Hepatocyte (in vitro differentiated cells): ENCODE measurements around the gene UBALD2.

Experiments
- EZH2 ChIP-seq: fragments of 200-600 bp; sonication (generic); IDR thresholded peaks from 2 replicates; pipeline ENCODE4 v1.6.1; 2016; ENCODE audit warnings: antibody characterized with exemption, mild to moderate bottlenecking, borderline replicate concordance
- EZH2phosphoT487 ChIP-seq: fragments of 200-600 bp; sonication (generic); IDR thresholded peaks from one replicate; pipeline ENCODE4 v1.6.1; 2018; ENCODE audit warnings: antibody characterized with exemption, mild to moderate bottlenecking, low read depth, moderate library complexity; ENCODE audit not compliant: unreplicated experiment, severe bottlenecking
- TF ChIP-seq, protein P1 (sequence below): fragments of 200-600 bp; sonication (generic); IDR thresholded peaks from 2 replicates; pipeline ENCODE4 v1.5.1; 2016; ENCODE audit warnings: antibody characterized with exemption, mild to moderate bottlenecking; ENCODE audit not compliant: poor library complexity

DNA sequence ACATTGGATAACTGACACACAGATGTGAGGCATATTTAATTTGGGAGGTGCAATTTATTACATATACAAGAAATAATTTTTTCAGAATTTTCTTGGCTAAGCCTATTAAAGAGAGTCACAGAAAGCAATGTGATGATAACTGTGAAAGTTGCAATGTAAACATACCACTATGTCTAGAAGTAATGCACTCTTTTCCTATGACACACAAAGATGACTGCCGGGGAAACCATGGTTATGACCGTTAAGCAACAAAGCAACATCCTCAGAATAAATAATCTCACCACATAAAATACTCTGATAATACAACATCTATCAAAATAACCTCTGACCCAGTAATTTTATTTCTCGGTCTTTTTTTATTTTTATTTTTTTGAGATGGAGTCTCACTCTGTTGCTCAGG lies 53.4 kb downstream of the UBALD2 start:
- TF ChIP-seq, protein P1, sequence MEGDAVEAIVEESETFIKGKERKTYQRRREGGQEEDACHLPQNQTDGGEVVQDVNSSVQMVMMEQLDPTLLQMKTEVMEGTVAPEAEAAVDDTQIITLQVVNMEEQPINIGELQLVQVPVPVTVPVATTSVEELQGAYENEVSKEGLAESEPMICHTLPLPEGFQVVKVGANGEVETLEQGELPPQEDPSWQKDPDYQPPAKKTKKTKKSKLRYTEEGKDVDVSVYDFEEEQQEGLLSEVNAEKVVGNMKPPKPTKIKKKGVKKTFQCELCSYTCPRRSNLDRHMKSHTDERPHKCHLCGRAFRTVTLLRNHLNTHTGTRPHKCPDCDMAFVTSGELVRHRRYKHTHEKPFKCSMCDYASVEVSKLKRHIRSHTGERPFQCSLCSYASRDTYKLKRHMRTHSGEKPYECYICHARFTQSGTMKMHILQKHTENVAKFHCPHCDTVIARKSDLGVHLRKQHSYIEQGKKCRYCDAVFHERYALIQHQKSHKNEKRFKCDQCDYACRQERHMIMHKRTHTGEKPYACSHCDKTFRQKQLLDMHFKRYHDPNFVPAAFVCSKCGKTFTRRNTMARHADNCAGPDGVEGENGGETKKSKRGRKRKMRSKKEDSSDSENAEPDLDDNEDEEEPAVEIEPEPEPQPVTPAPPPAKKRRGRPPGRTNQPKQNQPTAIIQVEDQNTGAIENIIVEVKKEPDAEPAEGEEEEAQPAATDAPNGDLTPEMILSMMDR: no peak
- TF ChIP-seq EZH2phosphoT487 (no peak), EZH2 (no peak)
